SHP77 (cell line): ENCODE measurements around the gene CETP.
A peak's percentile ranks its signal among the peaks of the same experiment; 100 is the strongest.
"Not testable (repeated sequence)": the region's sequence is repeated elsewhere in the genome, so short reads cannot be mapped to it uniquely, and the experiment has no call there.

ENCODE experiments used
- DNase-seq, 2 experiments: peaks; one replicate each; lab custom pipeline; 2025; lab: John Stamatoyannopoulos, UW

Gene CETP

GRCh38 chr16:56934599-56935145 is 27.1 kb upstream of the CETP start:
- not testable (repeated sequence) for DNase-seq

GRCh38 chr16:56935201-56935600 is 26.5 kb upstream of the CETP start:
- DNase-seq = no peak

GRCh38 chr16:56936491-56936890 is 25.3 kb upstream of the CETP start:
- no peak for DNase-seq

GRCh38 chr16:56936950-56937349 is 24.8 kb upstream of the CETP start:
- no peak for DNase-seq

- no peak for DNase-seq
Observed at GRCh38 chr16:56938664-56939513, 22.9 kb upstream of the CETP start.

- DNase-seq = no peak
Observed at GRCh38 chr16:56939801-56940200, 21.9 kb upstream of the CETP start.

- no peak for DNase-seq
Observed at GRCh38 chr16:56941092-56941491, 20.7 kb upstream of the CETP start.

GRCh38 chr16:56941856-56942331 is 19.9 kb upstream of the CETP start:
- no peak for DNase-seq

- no peak for DNase-seq
Observed at GRCh38 chr16:56943761-56944375, 17.9 kb upstream of the CETP start.

GRCh38 chr16:56944954-56945839 is 16.6 kb upstream of the CETP start:
- DNase-seq = no peak

- no peak for DNase-seq
Observed at GRCh38 chr16:56945847-56946527, 15.8 kb upstream of the CETP start.

GRCh38 chr16:56946767-56947603 is 14.8 kb upstream of the CETP start:
- DNase-seq = no peak

- no peak for DNase-seq
Observed at GRCh38 chr16:56947604-56947995, 14.2 kb upstream of the CETP start.

GRCh38 chr16:56948234-56948633 is 13.5 kb upstream of the CETP start:
- no peak for DNase-seq

GRCh38 chr16:56950051-56950450 is 11.7 kb upstream of the CETP start:
- DNase-seq = no peak

- DNase-seq = no peak
Observed at GRCh38 chr16:56950455-56950854, 11.3 kb upstream of the CETP start.

GRCh38 chr16:56950881-56951771 is 10.6 kb upstream of the CETP start:
- peak; percentile 42 to 69 for DNase-seq

GRCh38 chr16:56953006-56953405 is 8.7 kb upstream of the CETP start:
- DNase-seq = no peak

GRCh38 chr16:56956076-56956475 is 5.7 kb upstream of the CETP start:
- DNase-seq = no peak

GRCh38 chr16:56956756-56957155 is 5.0 kb upstream of the CETP start:
- DNase-seq = no peak
